IMR-90 (cell line): Measurements from ENCODE around the gene MRPS25. TPM values are rescaled to one million over a fixed set of nuclear protein-coding genes. Genes with fewer than 3 reads are reported as not detected.

Source experiments
- ATAC-seq: fragments of 200-7000 bp; cut with Tn5 transposase; 2 replicates; pipeline ENCODE4 v1.9.1; 2020; ENCODE audit warnings: low read depth, mild to moderate bottlenecking, moderate library complexity
- BruUV-seq: library from RNA; stranded (reverse); fragments of 400-500 nt; replicated peaks from 2 replicates; lab custom pipeline; 2021; lab: Mats Ljungman, UMichigan
- CTCF ChIA-PET: fragments of 300-600 bp; formaldehyde crosslinking; extraction: SDS; loops from one replicate; lab custom pipeline; 2021; ENCODE audit warnings: antibody characterized with exemption; lab: Yijun Ruan, JAX
- POLR2A ChIA-PET: fragments of 300-600 bp; sonication (Branson Sonifier 250); formaldehyde crosslinking; loops from one replicate; lab custom pipeline; 2022; ENCODE audit warnings: antibody characterized with exemption; ENCODE audit not compliant: unreplicated experiment; lab: Charles Lee
- DNase-seq: peaks from one replicate; pipeline ENCODE4 v3.0.0; 2013
- H2AFZ ChIP-seq: replicated peaks from 2 replicates; pipeline ENCODE3; 2013; ENCODE audit warnings: low read length, mild to moderate bottlenecking; ENCODE audit not compliant: poor library complexity
- H2AK5ac ChIP-seq: 2 replicates; pipeline ENCODE4 v1.6.1; 2013; ENCODE audit warnings: low read depth, low read length, inconsistent platforms
- H2AK9ac ChIP-seq: replicated peaks from 2 replicates; pipeline ENCODE3; 2013; ENCODE audit warnings: mild to moderate bottlenecking, low read depth, low read length, moderate library complexity; ENCODE audit not compliant: poor library complexity
- H2BK120ac ChIP-seq: 2 replicates; pipeline ENCODE4 v1.6.1; 2013; ENCODE audit warnings: low read depth, low read length, inconsistent platforms
- H2BK15ac ChIP-seq: 3 replicates; pipeline ENCODE4 v1.6.1; 2013; ENCODE audit warnings: low read depth, low read length, inconsistent platforms
- H2BK20ac ChIP-seq: 2 replicates; pipeline ENCODE4 v1.6.1; 2013; ENCODE audit warnings: low read depth, mild to moderate bottlenecking, inconsistent platforms, low read length, moderate library complexity
- H2BK5ac ChIP-seq: 2 replicates; pipeline ENCODE4 v1.6.1; 2013; ENCODE audit warnings: mild to moderate bottlenecking, low read depth, low read length, inconsistent platforms; ENCODE audit not compliant: poor library complexity, severe bottlenecking
- H3K14ac ChIP-seq: replicated peaks from 2 replicates; pipeline ENCODE4 v1.6.1; 2013; ENCODE audit warnings: low read depth, low read length, inconsistent platforms
- H3K18ac ChIP-seq: 2 replicates; pipeline ENCODE4 v1.6.1; 2013; ENCODE audit warnings: low read depth, low read length, control low read depth
- H3K23ac ChIP-seq: 2 replicates; pipeline ENCODE4 v1.6.1; 2013; ENCODE audit warnings: low read depth, low read length, inconsistent platforms
- H3K27ac ChIP-seq: 2 replicates; pipeline ENCODE4 v1.5.1; 2013; ENCODE audit warnings: mild to moderate bottlenecking, control low read depth, low read length; ENCODE audit not compliant: insufficient read depth
- H3K27me3 ChIP-seq: 2 replicates; pipeline ENCODE4 v1.6.1; 2013; ENCODE audit warnings: low read length; ENCODE audit not compliant: control insufficient read depth, insufficient read depth
- H3K36me3 ChIP-seq: 2 replicates; pipeline ENCODE4 v1.6.1; 2013; ENCODE audit warnings: low read length, mixed read lengths; ENCODE audit not compliant: control insufficient read depth, insufficient read depth
- H3K4ac ChIP-seq: 2 replicates; pipeline ENCODE4 v1.6.1; 2013; ENCODE audit warnings: low read depth, low read length, inconsistent platforms
- H3K4me1 ChIP-seq: 2 replicates; pipeline ENCODE4 v1.6.1; 2013; ENCODE audit warnings: low read length, mixed read lengths; ENCODE audit not compliant: control insufficient read depth, insufficient read depth
- H3K4me2 ChIP-seq: 2 replicates; pipeline ENCODE4 v1.6.1; 2013; ENCODE audit warnings: low read depth, mild to moderate bottlenecking, control low read depth, low read length, moderate library complexity
- H3K4me3 ChIP-seq: 2 replicates; pipeline ENCODE4 v1.5.1; 2013; ENCODE audit warnings: low read depth, mild to moderate bottlenecking, control low read depth, low read length, moderate library complexity; ENCODE audit not compliant: insufficient read depth
- H3K56ac ChIP-seq: 2 replicates; pipeline ENCODE4 v1.6.1; 2013; ENCODE audit warnings: low read length, inconsistent platforms; ENCODE audit not compliant: insufficient read depth; ENCODE audit errors: extremely low read depth
- H3K79me1 ChIP-seq, 2 experiments: 2 replicates each; pipeline ENCODE4 v1.6.1; 2013; ENCODE audit warnings: low read length in 2 of 2, inconsistent platforms in 1 of 2, low read depth in 1 of 2
- H3K9ac ChIP-seq: 2 replicates; pipeline ENCODE4 v1.6.1; 2013; ENCODE audit warnings: low read depth, low read length, control low read depth
- H3K9me1 ChIP-seq: 2 replicates; pipeline ENCODE4 v1.6.1; 2013; ENCODE audit warnings: low read length, inconsistent platforms; ENCODE audit not compliant: insufficient read depth
- H3K9me3 ChIP-seq: 2 replicates; pipeline ENCODE4 v1.6.1; 2013; ENCODE audit warnings: low read length; ENCODE audit not compliant: control insufficient read depth, insufficient read depth
- H4K20me1 ChIP-seq: 2 replicates; pipeline ENCODE4 v1.6.1; 2013; ENCODE audit warnings: low read length, inconsistent platforms; ENCODE audit not compliant: insufficient read depth
- H4K5ac ChIP-seq: 2 replicates; pipeline ENCODE4 v1.6.1; 2013; ENCODE audit warnings: mild to moderate bottlenecking, low read depth, low read length, control low read depth
- H4K8ac ChIP-seq, 2 experiments: 2 replicates each; pipeline ENCODE4 v1.6.1; 2013; ENCODE audit warnings: low read depth in 2 of 2, low read length in 2 of 2, control low read depth in 1 of 2, inconsistent platforms in 1 of 2
- H4K91ac ChIP-seq: 2 replicates; pipeline ENCODE4 v1.6.1; 2013; ENCODE audit warnings: low read depth, low read length, inconsistent platforms; ENCODE audit not compliant: insufficient read depth
- RFX5 ChIP-seq: IDR thresholded peaks from 2 replicates; pipeline ENCODE4 v1.8.0; 2012; ENCODE audit warnings: low read depth, mild to moderate bottlenecking, low read length, moderate library complexity
- WGBS, 2 experiments: methylation state at CpG; one replicate each; pipeline versions ENCODE4 v1.1.5 to v1.1.7; 2013; ENCODE audit warnings: missing lambda C conversion rate in 2 of 2; ENCODE audit not compliant: insufficient read length in 1 of 2; ENCODE audit errors: extremely low coverage in 2 of 2; 5-methylcytosine and 5-hydroxymethylcytosine counted together
- dilution Hi-C: fragments of 300-500 bp; cut with HindIII; formaldehyde crosslinking; loops from one replicate; pipeline ENCODE4 v1.14.3; 2018; ENCODE audit warnings: low sequenced_read_pairs; ENCODE audit not compliant: unreplicated experiment
- in situ Hi-C: fragments of 300-500 bp; cut with MboI; formaldehyde crosslinking; loops from 3 replicates; pipeline ENCODE4 v1.14.3; 2019; ENCODE audit warnings: low sequenced_read_pairs, inconsistent platforms, mixed read lengths
- intact Hi-C: fragments of 100-400 bp; cut with micrococcal nuclease; formaldehyde crosslinking; loops from 2 replicates; pipeline ENCODE4 v1.10.0; 2022
- polyA plus RNA-seq, 3 experiments: library from polyadenylated mRNA; depleted of rRNA; stranded (reverse); fragments of >200 nt; gene quantifications; 2 replicates each; pipeline ENCODE4 v1.2.3, GENCODE V29; 2012; ENCODE audit warnings: low replicate concordance in 1 of 3
- total RNA-seq: library from RNA; depleted of rRNA; stranded (reverse); fragments of >200 nt; gene quantifications from 2 replicates; pipeline ENCODE4 v1.2.3, GENCODE V29; 2012

Gene MRPS25
- total and polyA plus RNA-seq, 2 of the 4 experiments (the other 2 are of a cell fraction) = 9.0 to 20.8 TPM

- POLR2A ChIA-PET = no interaction called here
- in situ Hi-C loops (no loop called here), dilution Hi-C loops (no loop called here), intact Hi-C loops (no loop called here)
- no peak for ATAC-seq
- peaks cover 53% of the 10 kb centered on the region for H3K36me3 ChIP-seq
- H2AFZ ChIP-seq = no peak overlapping the region
- no peak overlapping the region for H3K14ac ChIP-seq
- H3K9me3 ChIP-seq = no peaks in the 10 kb centered on the region
- H3K56ac ChIP-seq = no peak overlapping the region
- H3K27me3 ChIP-seq = no peaks in the 10 kb centered on the region
- H3K4me2 ChIP-seq = no peak overlapping the region
- H3K4me1 ChIP-seq = no peaks in the 10 kb centered on the region
- H4K5ac ChIP-seq = no peak overlapping the region
- H3K4me3 ChIP-seq = no peak overlapping the region
- H3K79me1 ChIP-seq = peaks cover 4% of the 10 kb centered on the region in 2 experiments; a peak in 1 of 4 replicates
- BruUV-seq = no TSS peak
- no peak overlapping the region for H3K27ac ChIP-seq
- H3K9me1 ChIP-seq = no peaks in the 10 kb centered on the region
- no peak for DNase-seq
- CTCF ChIA-PET = no interaction called here
- H3K9ac ChIP-seq = no peak overlapping the region
- no peak overlapping the region for H2AK9ac ChIP-seq
- H2AK5ac ChIP-seq = no peak overlapping the region
- no peak overlapping the region for H3K4ac ChIP-seq
- no peak overlapping the region for H2BK120ac ChIP-seq
- no peak overlapping the region for H2BK5ac ChIP-seq
- TF ChIP-seq RFX5 = no peak
- WGBS, 2 experiments = 94% methylated on average over 7 of the region's 19 CpGs; no CpG with 5 or more reads in 1 of the 2 experiments
- H4K20me1 ChIP-seq = no peaks in the 10 kb centered on the region
- no peak overlapping the region for H4K8ac ChIP-seq
- no peak overlapping the region for H2BK15ac ChIP-seq
- H4K91ac ChIP-seq = no peak overlapping the region
- H3K23ac ChIP-seq = no peak overlapping the region
- H3K18ac ChIP-seq = no peak overlapping the region
- H2BK20ac ChIP-seq = no peak overlapping the region
Observed at GRCh38 chr3:15074500-15074899, 9.4 kb upstream of the MRPS25 start.
